GM18502 (cell line): ENCODE measurements around the gene UBXN10.
"Not testable (repeated sequence)": the region's sequence is repeated elsewhere in the genome, so short reads cannot be mapped to it uniquely, and the experiment has no call there.

Experiments
- ATAC-seq: cut with Tn5 transposase; IDR thresholded peaks from one replicate; pipeline ENCODE4 v1.9.1; 2021; ENCODE audit warnings: mild to moderate bottlenecking; ENCODE audit not compliant: unreplicated experiment, poor library complexity

UBXN10 gene

DNA sequence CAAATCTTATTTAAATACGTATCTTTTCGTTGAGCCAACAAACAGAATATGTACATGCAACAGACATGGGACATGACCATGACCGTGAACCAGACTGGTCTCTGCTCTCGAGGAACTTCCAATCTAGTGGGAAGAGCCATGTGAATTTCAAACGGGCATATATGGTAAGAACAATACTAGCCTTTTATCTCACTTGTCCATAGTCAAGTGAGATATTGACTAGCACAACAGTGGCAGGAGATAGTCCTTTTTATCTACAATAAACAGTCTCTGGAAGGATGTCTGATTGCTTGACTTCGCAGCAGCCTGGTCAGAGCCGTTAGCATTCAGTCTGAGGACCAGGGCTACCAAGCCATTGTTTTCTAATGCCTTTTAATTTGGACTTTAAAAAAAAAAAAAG, 13.0 kb downstream of the UBXN10 start:
- no peak for ATAC-seq

DNA sequence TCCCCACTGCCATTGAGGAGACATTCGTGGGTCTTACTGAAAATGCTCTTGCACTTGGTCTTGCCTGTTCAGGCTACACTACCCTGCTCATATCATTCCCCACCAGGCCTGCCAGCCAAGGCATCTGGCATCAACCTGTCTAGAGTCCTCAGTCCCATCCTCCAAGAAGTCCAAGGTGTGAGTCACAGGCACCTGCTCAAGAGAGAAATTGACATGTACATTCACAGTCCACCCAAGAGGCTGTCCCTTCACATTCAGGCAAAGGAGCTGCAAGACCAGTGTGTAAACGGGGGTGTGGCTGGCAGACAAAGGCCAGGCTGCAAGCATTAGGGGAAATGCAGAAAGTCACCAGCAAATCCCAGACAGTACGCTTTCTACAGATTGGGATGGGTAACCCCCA, 13.5 kb downstream of the UBXN10 start:
- no peak for ATAC-seq

- no peak for ATAC-seq
Measured at GRCh38 chr1:20199840-20200239, 13.9 kb downstream of the UBXN10 start.

DNA sequence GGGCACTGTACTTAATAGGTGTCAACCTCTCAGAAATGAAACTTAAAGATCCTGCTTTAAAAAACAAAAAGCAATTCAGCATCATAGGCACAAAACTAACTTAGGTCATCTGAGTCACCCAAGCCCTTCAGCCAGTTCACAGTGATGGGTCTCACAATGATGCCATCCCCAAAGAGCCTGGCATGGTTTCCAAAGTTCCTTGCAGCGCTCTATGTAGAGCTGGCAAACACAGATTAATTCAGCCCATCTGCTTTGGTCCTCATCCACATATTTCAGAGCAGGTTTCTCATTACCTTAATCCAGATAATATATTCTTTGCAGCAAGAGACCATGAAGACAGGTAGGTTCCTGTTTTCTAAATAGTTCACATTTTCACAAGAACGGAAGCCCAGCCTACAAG, 15.1 kb downstream of the UBXN10 start:
- ATAC-seq = no peak

GRCh38 chr1:20202166-20202565, 16.3 kb downstream of the UBXN10 start:
- ATAC-seq = no peak

- ATAC-seq = no peak
Measured at GRCh38 chr1:20207546-20207945, 21.6 kb downstream of the UBXN10 start.

- ATAC-seq = no peak
Measured at GRCh38 chr1:20209471-20209870, 23.6 kb downstream of the UBXN10 start.

GRCh38 chr1:20210736-20211460, 25.0 kb downstream of the UBXN10 start:
- ATAC-seq = no peak

GRCh38 chr1:20211511-20211931, 25.6 kb downstream of the UBXN10 start:
- ATAC-seq = no peak

- ATAC-seq = no peak
Measured at GRCh38 chr1:20212085-20212684, 26.3 kb downstream of the UBXN10 start.

DNA sequence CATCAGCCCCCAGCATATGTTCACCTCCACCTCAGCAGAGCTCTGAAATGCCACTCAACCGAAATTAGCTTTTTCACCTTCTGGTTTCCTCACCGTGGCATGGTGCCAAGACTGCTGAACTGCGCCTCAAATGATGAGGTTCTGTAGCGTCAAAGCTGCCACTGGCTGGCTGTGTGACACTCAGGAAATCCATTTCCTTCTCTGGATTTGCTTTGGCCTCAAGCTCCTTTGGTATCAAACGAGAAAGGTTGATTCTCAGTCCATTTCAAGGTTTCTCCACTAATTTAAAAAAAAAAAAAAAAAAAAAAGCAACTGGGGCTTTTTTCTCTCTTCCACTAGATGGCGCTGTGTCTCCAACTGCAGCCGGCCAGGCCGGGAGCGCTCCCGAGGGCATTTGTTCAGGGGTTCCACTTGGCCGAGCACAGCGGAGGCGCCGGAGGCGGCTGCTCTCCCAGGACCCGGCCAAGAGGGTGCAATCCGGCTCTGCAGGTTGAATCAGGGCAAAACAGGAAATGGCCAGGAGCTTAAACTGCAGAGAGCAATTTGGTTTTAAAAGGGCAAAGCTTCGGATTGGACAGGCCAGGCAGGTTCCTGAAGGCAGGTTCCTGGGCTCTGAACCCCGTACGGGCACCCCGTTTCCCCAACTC, 26.9 kb downstream of the UBXN10 start:
- no peak for ATAC-seq

DNA sequence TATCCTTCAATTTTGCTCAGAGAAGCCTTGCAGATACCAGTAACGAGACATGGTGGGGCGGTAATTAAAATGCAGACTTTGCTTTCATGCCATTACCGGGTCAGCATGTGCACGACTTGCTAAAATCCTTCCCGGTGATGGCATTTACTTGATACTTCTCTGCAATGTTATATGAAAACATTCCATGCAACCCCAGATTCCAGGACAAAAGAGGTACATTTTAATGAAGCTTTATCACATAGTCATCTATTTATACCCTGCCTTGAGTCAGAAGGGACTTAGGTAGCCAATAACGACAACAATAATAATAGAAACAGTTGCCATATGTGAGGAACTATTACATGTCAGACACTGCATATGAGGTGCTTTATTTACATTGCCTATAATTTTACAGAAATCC, 29.8 kb downstream of the UBXN10 start:
- no peak for ATAC-seq

GRCh38 chr1:20216574-20216973, 30.7 kb downstream of the UBXN10 start:
- ATAC-seq = no peak

GRCh38 chr1:20219053-20219452, 33.2 kb downstream of the UBXN10 start:
- ATAC-seq = not testable (repeated sequence)

DNA sequence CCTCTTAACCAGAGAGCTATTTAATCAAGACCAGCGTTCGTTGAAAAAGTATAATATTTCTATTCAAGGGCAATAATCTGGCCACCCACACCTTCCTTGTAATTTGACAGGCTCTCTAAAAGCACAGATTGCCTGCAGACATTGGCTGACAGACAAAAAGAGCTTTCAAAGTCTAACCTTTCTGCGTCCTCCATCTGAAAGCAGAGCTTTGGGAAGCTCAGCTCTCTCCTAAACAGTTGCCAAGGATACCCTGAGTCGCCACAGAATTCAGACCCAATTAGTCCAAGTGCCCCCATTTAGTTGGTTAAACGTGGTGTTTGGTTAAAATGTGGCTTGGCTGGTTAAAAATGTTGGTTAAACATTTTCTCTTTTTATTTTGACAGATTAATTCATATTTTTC, 34.1 kb downstream of the UBXN10 start:
- ATAC-seq = no peak

- no peak for ATAC-seq
Measured at GRCh38 chr1:20223106-20223505, 37.2 kb downstream of the UBXN10 start.

GRCh38 chr1:20223551-20224419, 37.9 kb downstream of the UBXN10 start:
- ATAC-seq = no peak

GRCh38 chr1:20224546-20224945, 38.6 kb downstream of the UBXN10 start:
- no peak for ATAC-seq

DNA sequence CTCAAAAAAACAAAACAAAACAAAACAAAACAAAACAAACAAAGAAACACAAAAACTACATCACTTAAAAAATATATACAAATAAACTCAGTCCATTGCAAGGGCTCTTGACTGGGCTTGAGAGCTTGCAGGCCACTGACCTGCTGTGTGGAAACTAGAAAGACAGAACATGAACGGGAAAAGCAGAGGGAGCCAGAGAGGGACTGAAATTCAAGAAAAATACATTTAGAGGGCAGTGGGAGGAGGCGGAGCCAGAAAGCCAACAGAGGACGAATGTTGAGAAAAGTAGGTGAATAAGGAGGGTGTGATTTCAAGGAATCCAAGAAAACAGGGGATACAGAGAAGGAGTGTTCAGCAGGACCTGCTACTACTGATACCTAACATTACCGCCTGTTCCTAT, 41.8 kb downstream of the UBXN10 start:
- ATAC-seq = no peak

DNA sequence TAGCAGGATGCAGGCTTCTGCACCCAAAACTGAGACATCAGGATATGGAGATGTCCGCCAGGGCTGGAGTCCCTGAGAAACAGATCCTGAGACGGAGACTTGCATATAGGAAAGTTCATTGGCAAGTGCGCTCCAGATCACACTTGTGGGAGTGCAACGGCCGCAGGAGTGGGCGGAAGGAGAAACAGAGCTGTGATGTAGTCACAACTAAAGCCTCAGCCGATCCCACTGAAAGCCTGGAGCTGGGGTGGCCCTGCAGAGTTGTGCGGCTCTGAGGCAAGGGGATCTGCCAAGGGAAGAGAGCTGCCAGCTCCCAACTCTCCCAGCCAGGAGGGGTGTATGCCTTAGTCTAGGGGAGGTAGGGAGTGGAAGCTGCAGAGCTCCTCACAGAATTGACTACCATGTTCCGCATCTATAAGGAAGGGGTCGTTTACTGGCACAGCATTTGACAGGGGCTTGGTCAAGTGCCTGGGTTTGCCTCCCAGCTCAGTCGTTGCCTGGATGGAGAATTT, 42.5 kb downstream of the UBXN10 start:
- ATAC-seq = no peak

- ATAC-seq = no peak
Measured at GRCh38 chr1:20229171-20229570, 43.3 kb downstream of the UBXN10 start.
